KOPT-K1 (cell line): Measurements from ENCODE around the gene TANK.
"Not testable (repeated sequence)": the region's sequence is repeated elsewhere in the genome, so short reads cannot be mapped to it uniquely, and the experiment has no call there.

Experiments
- H3K27ac ChIP-seq: fragments of 200-600 bp; sonication (generic); 2 replicates; pipeline ENCODE4 v1.5.1; 2016; ENCODE audit warnings: antibody characterized with exemption, mild to moderate bottlenecking, low read depth, low read length; ENCODE audit not compliant: poor library complexity, severe bottlenecking
- H3K36me3 ChIP-seq: fragments of 200-600 bp; sonication (generic); 2 replicates; pipeline ENCODE4 v1.5.1; 2017; ENCODE audit warnings: antibody characterized with exemption, mild to moderate bottlenecking, low read length, moderate library complexity; ENCODE audit not compliant: insufficient read depth
- H3K9me3 ChIP-seq: fragments of 200-600 bp; sonication (generic); 2 replicates; pipeline ENCODE4 v1.5.1; 2017; ENCODE audit warnings: antibody characterized with exemption, low read length, mild to moderate bottlenecking; ENCODE audit not compliant: insufficient read depth, poor library complexity, severe bottlenecking

TANK gene

GRCh38 chr2:161170377-161170776, 10.1 kb downstream of the TANK start:
- peaks cover under 1% of the 10 kb centered on the region for H3K9me3 ChIP-seq
- peaks cover 67% of the 10 kb centered on the region for H3K36me3 ChIP-seq
- no peak overlapping the region for H3K27ac ChIP-seq

DNA sequence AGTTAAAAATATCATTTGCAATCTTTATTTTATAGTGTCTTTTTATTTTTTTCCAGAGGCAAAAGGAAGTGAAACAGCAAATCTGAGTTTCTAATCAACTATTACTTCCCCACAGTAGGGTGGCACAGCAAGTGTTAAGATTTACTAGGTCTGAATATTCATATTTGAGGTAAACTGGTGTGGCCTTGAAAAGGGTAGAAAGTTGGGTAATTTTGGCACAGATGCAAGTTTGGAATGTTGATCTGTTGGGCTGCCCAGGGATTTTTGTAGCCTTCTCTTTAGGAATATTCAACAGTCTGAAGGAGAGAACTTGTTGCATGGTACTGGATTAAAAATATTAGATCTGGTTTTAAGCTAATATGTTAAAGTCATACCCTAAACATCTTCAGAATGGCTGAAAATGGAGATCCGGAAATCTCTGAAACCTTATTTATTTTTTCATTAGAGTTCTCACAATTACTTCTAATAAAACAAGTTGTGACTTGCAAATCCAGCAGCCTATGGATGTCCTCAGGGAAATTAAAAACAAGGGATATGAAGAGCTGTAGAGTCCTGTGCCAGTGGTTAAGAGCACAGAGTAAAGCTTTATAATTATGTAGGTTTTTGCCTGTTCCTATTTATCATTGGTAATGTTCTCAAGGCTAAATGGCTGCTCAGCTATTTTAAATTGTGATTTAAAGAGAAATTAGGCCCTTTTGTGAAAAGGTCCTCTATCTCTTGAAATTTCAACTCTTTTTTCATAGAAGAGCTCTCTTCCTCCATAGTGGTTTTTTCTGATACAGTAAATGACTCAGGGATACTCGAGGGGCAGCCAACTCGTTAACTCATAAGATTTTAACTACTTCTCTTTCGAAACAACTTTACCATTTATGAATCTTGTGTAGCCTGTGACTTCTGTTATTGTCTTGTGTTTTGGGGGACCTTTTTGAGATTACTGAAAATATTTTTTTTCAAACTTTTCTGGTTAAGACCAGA, 11.0 kb downstream of the TANK start:
- H3K36me3 ChIP-seq = peaks cover 67% of the 10 kb centered on the region
- H3K27ac ChIP-seq = no peak overlapping the region
- H3K9me3 ChIP-seq = peaks cover 9% of the 10 kb centered on the region

DNA sequence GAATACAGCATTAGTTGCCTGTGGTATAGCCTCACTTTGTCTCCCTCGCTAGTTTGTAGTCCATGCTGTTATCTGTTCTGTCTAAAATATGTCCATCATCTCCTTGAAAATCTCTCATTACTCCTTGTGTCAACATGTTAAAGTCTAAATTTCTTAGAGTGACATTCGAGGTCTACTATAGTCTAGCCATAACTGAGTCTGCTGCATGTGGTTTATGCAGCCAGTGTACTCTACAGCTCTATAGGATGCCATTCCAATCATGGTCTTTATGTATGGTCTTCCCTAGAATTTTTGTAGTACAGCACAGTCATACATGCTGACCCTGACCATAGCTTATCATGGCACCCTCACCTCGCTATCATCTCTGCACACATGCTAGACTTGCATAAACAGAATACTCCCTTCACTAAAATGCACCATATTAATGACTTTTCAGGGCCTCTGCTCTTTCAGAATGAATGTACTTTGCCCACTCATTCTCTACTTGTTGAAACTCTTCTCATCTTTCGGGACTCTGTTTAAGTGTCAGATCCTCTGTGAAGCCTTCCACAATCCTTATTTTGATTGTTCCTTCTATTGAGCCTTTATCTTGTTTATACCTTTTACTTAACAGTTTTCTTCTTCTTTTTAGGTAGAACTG, 12.8 kb downstream of the TANK start:
- peaks cover 68% of the 10 kb centered on the region for H3K36me3 ChIP-seq
- peaks cover 18% of the 10 kb centered on the region for H3K9me3 ChIP-seq

DNA sequence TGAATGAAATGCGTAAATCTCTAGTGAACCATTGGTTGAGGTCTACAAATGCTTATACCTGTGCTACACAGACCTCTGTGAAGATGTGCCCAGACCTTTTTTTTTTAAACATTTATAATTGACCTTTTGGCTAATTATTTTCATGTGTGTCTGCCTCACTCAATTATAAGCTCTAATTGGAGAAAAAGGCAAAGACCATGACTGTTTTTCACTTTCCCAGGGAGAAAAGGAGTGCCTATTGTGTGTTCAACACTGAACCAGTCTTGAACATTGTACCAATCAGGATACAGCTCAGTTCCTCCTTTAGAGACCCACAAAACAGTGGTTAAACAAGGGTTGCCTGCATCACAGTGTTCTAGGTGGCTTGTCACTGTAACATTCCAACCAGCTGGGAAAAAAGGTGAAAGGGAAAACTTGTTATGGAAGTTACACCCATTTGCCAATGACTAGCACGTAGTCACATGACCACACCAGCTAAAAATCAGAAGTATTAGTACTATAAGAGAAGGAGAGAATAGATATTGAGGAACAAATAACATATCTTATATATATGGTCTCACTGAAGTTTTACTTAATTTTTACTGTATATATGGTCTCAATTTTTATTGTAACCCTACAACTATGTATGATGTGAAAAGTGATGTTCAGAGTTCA, 13.4 kb downstream of the TANK start:
- H3K36me3 ChIP-seq = peaks cover 70% of the 10 kb centered on the region
- H3K9me3 ChIP-seq = peaks cover 18% of the 10 kb centered on the region
- H3K27ac ChIP-seq = no peak overlapping the region

More for the DNA sequence above, 12.8 kb downstream of the TANK start:
- H3K27ac ChIP-seq = no peak overlapping the region

- Histone ChIP-seq H3K9me3 (peaks cover 18% of the 10 kb centered on the region), H3K27ac (no peak overlapping the region), H3K36me3 (peaks cover 86% of the 10 kb centered on the region)
These were observed 17.7 kb downstream of the TANK start for GRCh38 chr2:161177969-161178368.

- H3K36me3 ChIP-seq = peaks cover 84% of the 10 kb centered on the region
- H3K9me3 ChIP-seq = peaks cover 18% of the 10 kb centered on the region
- H3K27ac ChIP-seq = no peak overlapping the region
These were observed 18.5 kb downstream of the TANK start for GRCh38 chr2:161178756-161179155.

DNA sequence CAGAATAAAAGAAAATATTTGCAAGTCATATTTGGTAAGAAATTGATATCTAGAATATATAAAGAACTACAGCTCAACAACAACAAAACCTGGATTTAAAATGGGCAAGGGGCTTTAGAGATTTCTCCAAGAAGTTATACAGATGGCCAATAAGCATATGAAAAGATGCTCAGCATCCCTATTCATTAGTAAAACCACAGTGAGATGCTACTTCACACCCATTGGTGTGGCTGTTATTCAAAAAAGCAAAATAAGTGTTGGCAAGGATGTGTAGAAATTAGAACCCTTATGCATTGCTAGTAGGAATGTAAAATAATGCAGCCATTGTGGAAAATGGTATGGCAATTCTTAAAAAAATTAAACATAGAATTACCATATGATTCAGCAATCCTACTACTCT, 29.8 kb downstream of the TANK start:
- Histone ChIP-seq H3K36me3 (peaks cover 91% of the 10 kb centered on the region), H3K27ac (no peak overlapping the region), H3K9me3 (no peaks in the 10 kb centered on the region)

DNA sequence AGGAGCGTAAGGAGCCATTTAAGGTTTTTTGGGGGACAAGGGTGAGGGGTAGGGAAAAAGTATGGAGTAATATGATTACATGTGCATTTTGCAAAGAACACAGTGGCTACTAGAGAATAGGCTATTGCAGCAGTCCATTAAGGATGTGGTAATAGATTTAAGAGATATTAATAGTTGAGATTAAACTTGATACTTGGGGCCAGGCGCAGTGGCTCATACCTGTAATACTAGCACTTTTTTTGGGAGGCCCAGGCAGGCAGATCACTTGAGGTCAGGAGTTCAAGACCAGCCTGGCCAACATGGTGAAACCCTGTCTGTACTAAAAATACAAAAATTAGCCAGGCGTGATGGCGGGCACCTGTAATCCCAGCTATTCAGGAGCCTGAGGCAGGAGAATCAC, 35.4 kb downstream of the TANK start:
- H3K36me3 ChIP-seq = peaks cover 87% of the 10 kb centered on the region
- H3K27ac ChIP-seq, H3K9me3 ChIP-seq: not testable (repeated sequence)

DNA sequence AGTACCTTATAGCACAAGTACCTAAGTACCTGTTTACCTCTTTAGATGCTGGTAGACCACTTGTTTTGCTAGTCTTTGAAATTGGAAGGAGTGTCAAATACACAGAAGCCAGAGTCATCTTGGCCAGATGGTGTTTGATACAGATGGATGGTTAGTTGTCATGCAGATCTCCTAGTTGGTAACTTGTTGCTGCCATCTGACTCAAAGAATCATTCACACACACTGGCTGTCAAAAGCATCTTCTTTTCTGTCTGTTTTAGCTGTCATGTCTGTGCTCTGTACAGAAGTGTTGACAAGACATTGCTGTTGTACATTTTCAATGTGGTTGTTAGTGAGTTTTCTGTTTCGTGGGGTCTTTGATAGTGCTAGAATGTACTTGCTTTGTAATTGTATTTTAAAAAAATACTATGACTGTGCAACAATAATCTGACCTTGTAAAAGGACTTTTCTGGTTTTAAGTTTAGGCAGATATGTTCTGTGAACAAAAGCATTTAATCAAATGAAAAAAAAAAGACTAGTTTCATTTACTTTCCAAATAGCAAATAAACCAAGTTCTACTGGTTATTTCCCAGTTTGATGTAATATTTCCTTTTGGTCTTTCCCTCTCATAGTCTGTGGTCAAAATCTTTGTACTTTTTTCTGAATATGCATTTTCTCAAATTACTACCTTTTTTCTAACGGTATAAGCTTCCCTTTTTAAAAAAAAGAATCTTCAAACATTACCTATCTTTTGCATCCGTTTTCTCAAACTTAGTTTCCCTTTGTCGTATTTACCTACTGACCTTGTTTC, 39.9 kb downstream of the TANK start:
- H3K36me3 ChIP-seq = peaks cover 78% of the 10 kb centered on the region
- no peak overlapping the region for H3K27ac ChIP-seq
- H3K9me3 ChIP-seq = no peaks in the 10 kb centered on the region

DNA sequence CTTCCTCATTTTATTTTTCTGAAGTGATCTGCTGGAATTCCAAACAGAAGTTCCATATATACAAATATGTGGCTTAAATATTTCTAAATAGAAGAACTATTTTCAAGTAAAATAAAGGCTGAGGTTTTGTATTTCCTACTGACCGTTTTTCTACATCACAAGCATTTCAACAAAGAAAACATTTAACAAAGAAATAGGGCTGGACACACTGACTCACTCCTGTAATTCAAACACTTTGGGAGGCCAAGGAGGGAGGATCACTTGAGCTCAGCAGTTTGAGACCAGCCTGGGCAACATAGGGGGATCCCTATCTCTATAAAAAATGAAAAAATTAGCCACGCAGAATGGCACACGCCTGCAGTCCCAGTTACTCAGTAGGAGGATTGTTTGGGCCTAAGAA, 44.6 kb downstream of the TANK start:
- Histone ChIP-seq H3K36me3 (peaks cover 78% of the 10 kb centered on the region), H3K9me3 (no peaks in the 10 kb centered on the region), H3K27ac (no peak overlapping the region)

- no peak overlapping the region for H3K27ac ChIP-seq
- H3K36me3 ChIP-seq = peaks cover 90% of the 10 kb centered on the region
- H3K9me3 ChIP-seq = no peaks in the 10 kb centered on the region
These were observed 46.3 kb downstream of the TANK start for GRCh38 chr2:161206471-161207032.

GRCh38 chr2:161207941-161208340, 47.7 kb downstream of the TANK start:
- Histone ChIP-seq H3K27ac (no peak overlapping the region), H3K9me3 (no peaks in the 10 kb centered on the region), H3K36me3 (peaks cover 93% of the 10 kb centered on the region)

GRCh38 chr2:161208527-161209139, 48.4 kb downstream of the TANK start:
- peaks cover 90% of the 10 kb centered on the region for H3K36me3 ChIP-seq
- no peak overlapping the region for H3K27ac ChIP-seq
- H3K9me3 ChIP-seq = no peaks in the 10 kb centered on the region

- peaks cover 82% of the 10 kb centered on the region for H3K36me3 ChIP-seq
- H3K27ac ChIP-seq = no peak overlapping the region
These were observed 49.7 kb downstream of the TANK start for GRCh38 chr2:161209902-161210301.

More at GRCh38 chr2:161209902-161210301, 49.7 kb downstream of the TANK start:
- no peaks in the 10 kb centered on the region for H3K9me3 ChIP-seq
